Measurements from ENCODE around the gene IPO13.

GRCh38 chr1:43938892-43939587 lies 7.7 kb upstream of the IPO13 start:
- TF ChIP-seq CTCF (IDR thresholded peaks at IDR 0.05; ENCODE audit: low read depth, low read length) (no peak), EZH2phosphoT487 (IDR thresholded peaks at IDR 0.05; ENCODE audit: low read depth) (no peak)

Measured in OCI-LY3 (cell line).